Stimulated activated CD4-positive, alpha-beta T cell treated with anti-CD3 and anti-CD28 coated beads, Interleukin-2, amount 100 ng/mL, for 24 hours (primary cell): ENCODE data around the gene RALBP1.
"Not testable (repeated sequence)": the region's sequence is repeated elsewhere in the genome, so short reads cannot be mapped to it uniquely, and the experiment has no call there.

Experiments
- DNase-seq, 2 donors: peaks; one replicate each; pipeline ENCODE4 v3.0.0-alpha.2; 2020

RALBP1 gene

GRCh38 chr18:9474983-9475642, at the start of gene RALBP1:
TSS of gene RALBP1 (plus strand) at chr18:9475513. CDS start at chr18:9513046, 37,533 bp downstream.
- peak; percentile 98 for DNase-seq

- DNase-seq, result no peak
Measured at GRCh38 chr18:9426753-9427152, 48.6 kb upstream of the RALBP1 start.

GRCh38 chr18:9428301-9428706, 47.0 kb upstream of the RALBP1 start:
- no peak for DNase-seq

GRCh38 chr18:9428862-9429661, 46.3 kb upstream of the RALBP1 start:
- DNase-seq, result no peak

- no peak for DNase-seq
Measured at GRCh38 chr18:9429662-9429993, 45.7 kb upstream of the RALBP1 start.

- not testable (repeated sequence) for DNase-seq
Measured at GRCh38 chr18:9430315-9430714, 45.0 kb upstream of the RALBP1 start.

- no peak for DNase-seq
Measured at GRCh38 chr18:9431296-9431695, 44.0 kb upstream of the RALBP1 start.

GRCh38 chr18:9433122-9433521, 42.2 kb upstream of the RALBP1 start:
- DNase-seq, result not testable (repeated sequence)

- DNase-seq, result no peak
Measured at GRCh38 chr18:9433671-9434121, 41.6 kb upstream of the RALBP1 start.

- no peak for DNase-seq
Measured at GRCh38 chr18:9434122-9434701, 41.1 kb upstream of the RALBP1 start.

GRCh38 chr18:9435041-9435440, 40.3 kb upstream of the RALBP1 start:
- no peak for DNase-seq

- no peak for DNase-seq
Measured at GRCh38 chr18:9436206-9436929, 38.9 kb upstream of the RALBP1 start.

GRCh38 chr18:9437021-9437437, 38.3 kb upstream of the RALBP1 start:
- DNase-seq, result no peak

GRCh38 chr18:9437672-9438071, 37.6 kb upstream of the RALBP1 start:
- DNase-seq, result no peak

GRCh38 chr18:9441061-9441460, 34.3 kb upstream of the RALBP1 start:
- DNase-seq, result no peak

GRCh38 chr18:9444549-9444948, 30.8 kb upstream of the RALBP1 start:
- no peak for DNase-seq

- DNase-seq, result no peak
Measured at GRCh38 chr18:9446839-9447238, 28.5 kb upstream of the RALBP1 start.

GRCh38 chr18:9447334-9447733, 28.0 kb upstream of the RALBP1 start:
- no peak for DNase-seq

- DNase-seq, result no peak
Measured at GRCh38 chr18:9449600-9450414, 25.5 kb upstream of the RALBP1 start.

- not testable (repeated sequence) for DNase-seq
Measured at GRCh38 chr18:9450920-9451319, 24.4 kb upstream of the RALBP1 start.

- DNase-seq, result no peak
Measured at GRCh38 chr18:9453283-9453682, 22.0 kb upstream of the RALBP1 start.

GRCh38 chr18:9454061-9454703, 21.1 kb upstream of the RALBP1 start:
- DNase-seq, result no peak
